Forelimb muscle (tissue), 1 donor: ENCODE results near the gene HSD17B2. TPM values are rescaled to one million over a fixed set of nuclear protein-coding genes. Genes with fewer than 3 reads are reported as not detected.

Experiments used
- DNase-seq: peaks from one replicate; pipeline ENCODE4 v3.0.0-alpha.2; 2013; ENCODE audit warnings: low read depth
- polyA plus RNA-seq: library from polyadenylated mRNA; unstranded; fragments of 120-200 nt; gene quantifications from one replicate; pipeline ENCODE4 v1.2.1, GENCODE V29; 2013; ENCODE audit not compliant: insufficient read length

Gene HSD17B2
- polyA plus RNA-seq, 1 donor = 0.27 TPM

DNA sequence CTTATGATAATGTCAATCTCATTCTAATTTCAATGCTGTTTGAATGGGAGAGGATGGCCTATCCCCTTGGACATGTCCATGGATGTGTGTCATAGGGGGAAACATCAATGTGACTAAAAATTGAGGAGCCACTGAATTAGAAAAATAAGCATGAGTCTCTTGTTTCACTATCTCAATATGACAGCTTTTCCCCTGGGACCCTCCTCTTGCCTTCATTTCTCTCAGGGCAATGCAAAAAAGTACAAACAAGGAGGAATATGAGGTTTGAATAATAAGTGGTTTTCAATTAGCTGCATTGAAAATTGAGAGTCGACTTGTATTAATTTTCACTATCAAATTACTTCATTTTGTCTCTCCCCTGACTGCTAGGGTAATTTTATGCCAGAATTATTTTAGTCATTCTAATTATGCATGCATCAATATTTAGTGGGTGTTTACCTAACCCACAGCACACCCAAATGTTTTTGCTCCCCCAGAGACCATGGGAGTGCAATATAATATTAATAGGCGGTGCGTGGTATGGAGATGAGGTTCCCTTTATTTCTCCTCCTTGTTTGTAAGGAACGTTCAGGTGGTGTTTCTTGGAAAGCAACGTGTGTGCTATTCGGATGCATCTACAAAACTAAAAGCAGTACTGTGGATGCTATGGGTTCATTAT is 17.0 kb upstream of the HSD17B2 start:
- DNase-seq = no peak

DNA sequence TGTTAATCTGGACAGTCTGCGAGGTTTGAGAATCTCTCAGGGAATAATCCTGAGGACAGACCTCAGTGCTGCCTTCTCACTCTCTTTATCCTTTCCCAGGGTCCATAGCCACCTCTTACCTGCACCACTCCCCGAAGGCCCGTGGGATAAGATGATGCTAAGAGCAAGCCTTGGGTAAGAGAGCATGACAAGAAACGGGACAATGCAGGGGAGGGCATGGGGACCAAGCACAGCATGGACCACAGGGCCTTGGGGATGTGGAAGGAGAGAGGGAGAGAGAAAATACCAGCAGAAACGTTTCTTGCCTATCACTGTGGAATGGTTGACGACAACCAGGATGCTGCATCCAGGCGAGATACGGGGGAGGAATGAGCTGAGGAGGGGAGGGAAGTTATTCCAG is 15.5 kb upstream of the HSD17B2 start:
- no peak for DNase-seq

DNA sequence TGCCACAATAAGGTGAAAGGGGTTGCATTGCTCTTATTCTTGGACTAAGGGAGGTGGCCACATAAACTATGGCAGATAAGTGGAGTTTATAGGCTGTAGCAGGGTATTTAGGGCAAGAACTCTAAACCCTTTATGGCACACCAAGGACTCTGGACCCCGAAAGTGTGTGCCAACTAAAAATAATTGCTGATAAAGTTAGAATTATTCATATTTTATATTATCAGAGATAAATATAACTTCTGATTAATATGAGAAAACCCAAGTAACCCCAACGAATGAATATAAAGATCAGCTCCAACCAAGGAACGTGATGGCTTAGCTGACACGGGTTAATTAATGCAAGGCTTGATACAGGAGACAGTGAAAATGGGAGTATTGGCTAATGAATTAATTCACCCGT is 15.0 kb upstream of the HSD17B2 start:
- DNase-seq = no peak

DNA sequence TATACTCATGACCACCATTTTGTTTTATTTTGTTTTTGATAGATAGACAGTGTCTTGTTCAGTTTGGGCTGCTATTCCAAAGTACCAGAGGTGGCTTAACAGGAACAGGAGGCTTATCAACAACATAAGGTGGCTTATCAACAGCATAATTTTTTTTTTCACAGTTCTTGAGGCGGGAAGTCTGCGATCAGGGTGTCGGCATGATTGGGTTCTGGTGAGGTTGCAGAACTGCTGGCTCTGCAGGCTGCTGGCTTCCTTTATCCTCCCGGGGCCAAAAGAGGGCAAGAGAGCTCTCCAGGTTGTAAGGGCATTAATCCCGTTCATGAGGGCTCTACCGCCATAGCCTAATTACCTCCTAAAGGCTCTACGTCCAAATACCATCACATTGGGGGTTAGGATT is 11.8 kb upstream of the HSD17B2 start:
- DNase-seq = no peak

DNA sequence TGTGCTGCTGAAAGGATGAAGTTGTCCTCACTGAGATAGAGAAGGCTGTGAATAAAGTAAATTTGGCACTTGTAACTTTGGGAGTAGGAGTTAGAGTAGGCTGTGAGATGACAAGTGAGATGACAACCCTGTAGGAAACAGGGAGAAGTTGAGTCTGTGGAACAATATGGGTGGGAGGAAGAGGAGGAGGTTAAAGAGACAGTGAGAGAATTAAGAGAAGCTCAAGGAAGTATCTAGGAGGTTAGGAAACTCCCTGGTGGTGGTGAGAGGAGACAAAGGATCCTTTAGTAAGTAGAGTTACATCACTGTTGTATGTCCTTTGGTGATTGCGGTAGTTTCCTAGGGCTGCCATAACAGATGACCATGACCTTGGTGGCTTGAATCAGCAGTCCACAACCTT is 10.7 kb upstream of the HSD17B2 start:
- no peak for DNase-seq

DNA sequence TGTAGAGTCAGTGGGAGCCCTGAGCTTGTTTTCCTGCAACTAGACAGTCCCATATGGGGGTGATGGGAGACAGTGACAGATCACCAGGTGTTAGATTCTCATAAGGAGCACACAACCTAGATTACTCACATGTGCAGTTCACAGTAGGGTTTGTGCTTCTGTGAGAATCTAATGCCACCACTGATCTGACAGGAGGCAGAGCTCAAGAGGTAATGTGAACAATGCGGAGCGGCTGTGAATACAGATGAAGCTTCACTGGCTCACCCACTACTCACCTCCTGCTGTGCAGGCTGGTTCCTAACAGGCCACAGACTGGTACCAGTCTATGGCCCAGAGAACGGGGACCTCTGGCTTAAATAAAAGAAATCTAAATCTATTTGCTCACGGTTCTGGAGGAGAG is 10.2 kb upstream of the HSD17B2 start:
- DNase-seq = no peak

DNA sequence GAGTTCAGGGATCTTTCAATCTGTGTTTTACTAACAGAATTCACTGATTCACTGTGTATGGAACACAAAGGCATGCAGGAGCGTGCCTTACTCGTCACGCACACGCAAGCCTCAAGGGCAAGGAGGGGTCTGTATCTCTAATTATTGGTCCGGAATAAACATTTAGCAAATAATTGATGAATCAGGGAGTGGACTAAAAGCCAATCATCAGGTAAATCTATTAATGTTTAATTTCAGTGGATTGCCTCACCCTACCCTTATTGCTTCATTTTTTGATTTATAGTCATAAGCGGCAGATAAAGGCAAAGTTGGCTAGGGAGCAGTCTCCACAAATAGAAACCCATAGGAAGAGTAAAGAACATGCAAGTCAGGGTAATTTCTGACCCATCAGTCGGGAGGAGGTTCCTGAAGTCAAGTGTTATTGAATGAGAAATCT is 7.4 kb upstream of the HSD17B2 start:
- no peak for DNase-seq

DNA sequence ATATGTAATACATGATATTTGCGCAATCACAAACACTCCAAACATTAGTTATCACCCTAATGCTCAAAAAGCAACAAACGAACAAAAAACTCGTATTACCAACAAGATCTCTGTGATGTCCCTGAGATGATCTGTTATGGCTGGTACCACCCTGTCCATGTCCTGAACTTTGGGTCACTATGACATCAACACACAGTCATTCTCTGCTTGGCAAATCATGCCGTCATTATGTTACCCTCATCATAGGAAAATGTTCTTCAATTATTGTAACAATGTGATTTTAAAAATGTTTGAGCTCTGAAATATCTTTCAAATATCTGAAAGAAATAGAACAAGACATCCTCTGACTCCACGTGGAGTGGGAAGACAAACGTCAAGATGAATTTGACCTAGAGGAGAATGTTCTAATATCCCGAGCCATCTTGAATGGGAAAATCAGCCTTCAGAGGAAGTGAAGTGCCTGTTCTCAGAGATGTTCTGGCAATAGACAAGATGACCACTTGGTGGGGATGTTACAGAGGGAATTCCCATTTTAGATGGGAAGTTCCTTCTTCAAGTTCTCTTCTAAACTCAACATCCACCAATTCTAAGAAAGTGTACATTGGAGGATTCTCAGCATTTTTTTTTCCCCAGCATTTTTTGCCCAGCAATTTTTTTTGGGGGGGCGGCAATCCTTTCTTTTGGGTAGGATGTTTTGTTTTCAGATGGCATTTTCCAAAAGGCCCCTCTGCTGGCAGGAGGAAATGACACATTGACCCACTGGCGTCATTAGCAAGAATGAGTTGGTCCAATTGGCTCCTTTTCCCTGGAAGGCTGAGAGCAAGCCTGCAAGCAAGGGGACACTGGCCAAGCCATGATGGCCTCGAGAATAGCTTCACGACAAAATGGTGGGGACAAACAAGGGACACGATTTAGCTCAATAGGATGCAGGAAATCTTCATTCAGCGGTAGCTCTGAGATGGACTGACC is 3.7 kb upstream of the HSD17B2 start:
- peak; percentile 8 for DNase-seq

DNA sequence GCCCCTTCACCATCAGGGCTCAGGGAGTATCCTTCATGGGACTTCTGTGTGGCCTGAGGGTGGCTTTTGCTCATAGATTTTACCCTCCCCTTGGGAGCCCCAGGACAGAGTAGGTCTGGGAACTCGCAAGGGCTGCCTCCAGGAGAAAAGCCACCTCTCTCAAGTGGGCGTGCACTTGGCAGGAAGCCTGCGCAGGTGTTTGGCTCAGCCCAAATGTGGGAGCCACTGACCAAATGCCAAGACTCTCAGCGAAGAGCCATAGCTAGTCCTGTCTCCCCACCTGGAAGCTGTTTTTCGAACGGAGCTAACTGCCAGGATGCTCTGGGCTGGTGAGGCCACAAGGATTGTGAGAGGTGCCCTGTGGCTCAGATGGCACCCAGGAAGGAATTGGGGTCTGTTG is 2.0 kb upstream of the HSD17B2 start:
- DNase-seq = no peak

DNA sequence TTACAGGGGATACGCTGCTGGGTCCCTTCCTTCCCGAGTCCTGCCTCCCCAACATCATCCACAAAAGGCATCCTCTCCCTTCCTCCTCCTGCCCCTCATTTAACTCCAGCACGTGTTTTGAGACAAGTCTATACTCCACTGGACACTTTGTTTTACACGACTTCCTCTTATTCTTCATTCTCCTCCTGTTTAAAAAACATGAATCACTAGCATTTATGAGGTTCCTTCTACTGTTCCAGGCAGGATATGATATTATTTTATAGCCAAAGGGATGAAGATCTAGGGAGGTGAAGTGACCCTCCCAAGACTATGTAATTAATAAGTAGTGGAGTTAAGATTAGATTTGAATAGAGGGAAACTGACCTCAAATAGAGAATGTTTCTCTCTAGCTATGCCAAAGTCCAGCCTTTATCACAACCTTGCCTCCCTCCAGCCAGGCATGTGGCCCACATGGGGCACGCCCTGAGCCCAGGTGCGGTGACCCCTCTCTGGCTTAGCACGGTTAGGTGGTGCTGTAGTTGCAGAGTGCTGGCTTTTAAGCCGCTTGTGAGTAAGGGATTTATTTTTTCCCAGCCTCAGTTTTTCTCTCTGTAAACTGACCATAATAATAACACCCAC is 1.3 kb upstream of the HSD17B2 start:
- DNase-seq = no peak

DNA sequence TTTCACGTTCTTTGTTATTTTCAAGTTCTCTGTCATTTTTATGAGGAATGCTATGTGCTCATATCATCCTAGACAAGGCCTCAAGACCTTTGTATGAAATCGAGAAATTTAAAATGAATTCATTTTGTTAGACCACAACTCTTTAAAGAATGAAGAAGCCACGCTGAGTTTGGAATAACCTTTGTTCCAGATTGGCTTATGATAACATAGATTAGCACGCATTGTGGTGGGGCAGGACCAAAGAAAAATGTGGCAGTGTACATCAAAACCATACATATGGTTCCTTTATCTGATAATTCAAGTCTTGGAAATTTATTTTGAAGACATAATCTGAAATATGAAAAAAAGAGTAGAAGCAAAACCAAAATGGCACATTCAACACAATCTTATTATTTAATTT is 2.2 kb downstream of the HSD17B2 start:
- no peak for DNase-seq

DNA sequence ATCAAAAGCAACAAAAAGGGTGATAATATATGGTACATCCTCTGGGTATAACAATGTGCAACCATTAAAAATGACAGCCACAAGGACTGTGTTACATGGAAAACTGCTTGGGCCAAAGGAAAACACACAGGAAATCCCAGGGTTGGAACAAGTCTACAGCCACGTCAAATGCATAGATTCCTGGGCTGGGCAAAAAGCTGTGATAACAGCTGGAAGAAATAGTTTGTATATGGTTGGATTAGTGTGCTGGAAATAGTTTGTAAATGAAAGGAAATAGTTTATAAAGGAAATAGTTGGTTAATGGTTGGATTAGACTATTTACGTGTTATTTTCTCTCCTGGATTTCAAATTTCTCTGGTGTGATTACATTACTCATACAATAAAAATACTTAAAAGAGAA is 2.6 kb downstream of the HSD17B2 start:
- DNase-seq = no peak

DNA sequence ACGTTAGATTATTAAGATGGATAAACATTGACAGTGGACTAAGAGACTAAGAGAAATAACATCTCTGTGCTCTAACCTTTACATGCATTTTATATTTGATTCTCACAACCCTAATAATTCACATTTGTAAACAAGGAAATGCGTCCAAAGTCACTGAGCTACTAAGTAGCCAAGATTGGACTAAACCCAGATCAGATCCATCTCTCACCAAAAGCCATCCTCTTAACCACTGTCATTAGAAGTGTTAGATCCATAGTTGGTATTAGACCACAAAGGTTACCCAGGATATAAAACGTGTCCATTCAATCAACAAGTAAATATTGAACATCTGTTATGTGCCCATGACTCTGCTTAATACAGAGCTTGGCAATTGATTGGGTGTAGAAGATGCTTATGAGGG is 5.2 kb downstream of the HSD17B2 start:
- DNase-seq = no peak

DNA sequence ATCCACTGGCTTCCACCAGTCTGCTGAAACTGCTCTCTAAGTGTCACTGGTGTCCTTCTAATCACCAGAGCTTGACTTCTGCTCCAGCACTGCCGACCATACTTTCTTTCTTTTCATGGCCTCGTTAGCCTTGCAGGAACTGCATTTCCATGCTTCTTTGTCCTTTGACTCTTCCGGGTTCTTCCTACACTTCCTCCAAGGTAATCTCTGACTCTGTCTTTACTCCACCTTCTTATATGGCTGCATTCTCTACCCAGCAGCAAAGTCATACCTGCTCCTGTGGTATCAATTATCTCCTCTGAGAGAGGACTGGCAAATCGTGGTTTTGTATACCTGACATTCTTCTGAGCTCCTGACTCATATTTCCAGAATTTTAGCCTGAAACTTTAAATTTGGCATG is 6.5 kb downstream of the HSD17B2 start:
- no peak for DNase-seq

DNA sequence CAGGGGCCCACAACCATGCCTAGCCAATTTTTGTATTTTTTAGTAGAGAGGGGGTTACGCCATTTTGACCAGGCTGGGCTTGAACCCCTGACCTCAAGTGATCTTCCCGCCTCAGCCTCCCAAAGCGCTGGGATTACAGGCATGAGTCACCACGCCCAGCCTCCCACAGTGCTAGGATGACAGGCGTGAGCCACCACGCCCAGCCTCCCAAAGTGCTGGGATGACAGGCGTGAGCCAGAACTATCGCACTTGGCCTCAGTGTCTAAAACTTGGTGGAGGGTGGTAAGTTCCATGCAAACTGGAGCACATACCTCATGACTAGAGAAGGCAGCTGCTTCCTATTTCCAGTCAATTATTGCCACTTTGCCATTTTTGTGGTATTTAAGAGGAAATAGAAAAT is 7.1 kb downstream of the HSD17B2 start:
- DNase-seq = no peak

DNA sequence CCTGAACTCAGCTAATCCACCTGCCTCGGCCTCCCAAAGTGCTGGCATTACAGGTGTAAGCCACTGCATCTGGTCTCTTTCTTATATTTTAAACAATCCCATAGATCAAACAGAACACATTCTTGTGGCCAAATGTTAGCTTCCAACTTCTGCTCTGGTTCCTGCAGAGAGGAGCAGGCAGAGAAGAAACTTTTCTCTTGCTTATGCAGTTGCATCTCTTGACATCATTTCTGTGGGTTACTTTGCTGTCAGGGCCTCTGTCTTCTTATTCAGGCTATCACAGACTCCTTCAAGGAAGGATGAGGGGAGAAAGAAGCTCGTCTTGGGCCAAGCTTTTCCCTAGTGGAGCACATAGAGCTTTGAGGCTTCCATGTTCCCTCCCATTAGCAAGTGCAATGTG is 7.8 kb downstream of the HSD17B2 start:
- no peak for DNase-seq

DNA sequence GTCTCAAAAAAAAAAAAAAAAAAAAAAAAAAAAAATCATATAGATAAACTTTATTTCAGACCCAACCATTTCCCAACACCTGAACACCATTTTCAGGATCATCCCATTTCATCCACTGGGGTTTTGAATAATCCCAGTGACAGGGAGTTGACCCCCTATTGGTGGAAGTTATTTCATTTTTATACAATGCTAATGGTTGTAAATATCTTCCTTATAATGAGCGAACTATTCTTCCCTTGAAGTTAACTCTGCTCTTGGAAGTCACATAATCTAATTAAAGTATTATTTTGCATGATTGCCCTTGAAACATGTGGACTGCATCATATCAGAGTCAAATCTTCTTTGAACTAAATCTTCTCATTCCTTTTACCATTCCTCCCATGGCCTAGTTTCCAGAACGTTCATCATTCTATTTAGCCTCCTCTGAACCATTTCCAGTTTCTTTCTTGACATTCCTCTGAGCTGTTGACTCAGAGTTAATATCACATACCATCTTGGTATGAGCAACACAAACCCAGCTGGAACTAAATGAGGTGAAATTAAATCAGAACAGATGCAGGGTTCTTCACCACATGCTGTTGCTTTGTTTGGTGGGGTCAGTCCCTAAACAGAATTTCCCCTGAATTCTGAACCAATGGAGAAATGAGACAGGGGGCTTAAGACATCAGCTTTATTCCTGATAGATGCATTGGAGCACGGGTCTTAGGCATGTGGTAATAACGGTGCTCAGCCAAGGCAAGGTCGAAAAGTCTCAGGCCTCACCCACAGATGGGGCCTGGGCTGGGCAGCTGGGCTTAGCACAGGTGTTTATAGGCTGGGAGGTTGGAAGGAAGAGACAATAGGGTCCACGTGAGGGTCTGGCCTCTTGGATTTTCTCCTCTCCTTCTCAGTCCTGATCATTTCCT is 8.9 kb downstream of the HSD17B2 start:
- DNase-seq = no peak

DNA sequence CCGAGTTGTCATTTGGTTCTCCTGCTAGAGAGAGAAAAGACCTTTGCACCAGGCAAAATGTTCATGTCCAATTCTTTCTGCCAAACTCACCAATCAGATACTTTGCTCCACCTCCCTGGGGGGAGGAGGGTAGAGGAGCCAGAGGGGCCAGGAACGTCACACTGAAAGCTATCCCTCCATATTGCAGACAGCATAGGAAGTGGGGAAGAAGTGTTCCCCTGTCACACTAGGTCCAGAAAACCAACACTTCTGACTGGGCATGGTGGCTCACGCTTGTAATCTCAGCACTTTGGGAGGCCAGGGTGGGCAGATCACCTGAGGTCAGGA is 9.5 kb downstream of the HSD17B2 start:
- no peak for DNase-seq

DNA sequence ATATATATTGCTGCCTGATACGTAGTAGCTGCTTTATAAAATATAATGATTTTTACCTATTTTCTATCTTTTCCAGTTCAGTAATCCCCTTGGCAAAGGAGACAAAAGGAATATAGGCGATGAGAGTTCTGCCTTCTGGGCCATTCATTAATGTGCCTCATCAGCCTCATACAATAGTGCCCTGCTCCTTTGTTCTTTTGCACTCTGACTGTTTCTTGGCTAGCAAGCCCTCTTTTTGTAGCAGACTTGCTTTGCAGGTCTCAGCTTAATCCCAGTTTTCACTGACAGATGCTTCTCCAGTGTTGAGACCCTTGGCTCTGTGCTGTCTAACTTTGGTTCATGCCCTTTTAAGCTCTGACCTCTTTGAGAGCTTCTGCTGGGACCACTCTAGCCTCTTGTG is 10.4 kb downstream of the HSD17B2 start:
- DNase-seq = no peak

DNA sequence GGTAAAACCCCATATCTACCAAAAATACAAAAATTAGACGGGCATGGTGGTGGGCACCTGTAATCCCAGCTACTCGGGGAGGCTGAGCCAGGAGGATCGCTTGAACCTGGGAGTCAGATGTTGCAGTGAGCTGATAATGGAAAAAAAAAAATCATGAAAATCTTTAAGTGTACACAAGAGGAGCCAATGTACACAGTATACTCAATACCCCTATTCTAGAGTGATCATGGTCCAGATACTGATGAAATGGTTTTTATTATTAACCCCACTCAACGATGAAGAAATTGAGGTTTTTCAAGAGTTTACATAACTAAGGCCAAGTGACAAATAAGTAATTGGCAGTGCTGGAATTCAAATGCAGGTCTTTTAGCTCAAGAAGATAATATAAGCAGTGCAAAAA is 11.5 kb downstream of the HSD17B2 start:
- DNase-seq = no peak

DNA sequence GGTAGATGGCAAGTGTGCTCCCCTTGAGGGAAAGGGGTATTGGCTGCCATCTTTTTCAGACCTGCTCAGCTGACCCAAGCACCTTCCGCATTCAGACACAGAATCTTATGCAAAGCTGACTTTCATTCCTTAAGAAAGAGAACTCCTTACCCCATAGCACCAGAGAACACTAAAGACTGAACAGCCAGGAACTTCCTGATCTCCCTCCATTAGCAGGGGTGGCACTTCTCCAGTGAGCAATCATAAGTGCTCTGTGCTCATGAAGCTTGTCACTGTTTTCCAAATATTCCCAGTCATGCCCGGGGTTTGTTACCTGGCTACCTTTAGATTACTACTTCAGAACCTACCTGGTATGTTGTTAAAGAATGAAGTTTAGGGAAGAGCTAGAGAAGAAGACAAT is 11.9 kb downstream of the HSD17B2 start:
- DNase-seq = no peak

DNA sequence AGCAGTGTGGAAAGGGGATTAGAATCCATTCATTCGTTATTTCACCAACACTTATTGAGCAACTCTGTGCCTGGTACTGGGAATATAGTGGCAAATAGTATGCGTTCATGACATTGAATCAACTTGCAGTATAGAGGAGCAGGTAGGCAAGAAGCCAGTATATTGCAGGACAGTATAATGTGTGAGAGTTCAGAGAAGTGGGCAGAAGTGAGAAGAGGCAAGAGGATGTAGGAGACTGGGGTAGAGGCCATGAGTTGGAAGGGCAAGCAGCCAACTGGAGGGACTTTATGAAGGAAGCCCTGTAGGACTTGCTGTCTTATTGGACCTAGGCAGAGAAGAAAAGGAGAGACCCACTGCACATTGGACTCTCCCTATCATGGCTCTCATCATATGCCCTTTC is 12.3 kb downstream of the HSD17B2 start:
- no peak for DNase-seq
